Nucleus accumbens (tissue), 56 donors: ENCODE results near the gene TAF1B.

Experiments used
- DNase-seq, 56 donors: peaks; one replicate each; lab custom pipeline; 2025; lab: John Stamatoyannopoulos, UW

Gene TAF1B

GRCh38 chr2:9877726-9878125, 34.5 kb downstream of the TAF1B start:
- no peak for DNase-seq

GRCh38 chr2:9879455-9880194, 36.4 kb downstream of the TAF1B start:
- peak in 1 of 56 donors; percentile 12 for DNase-seq

- DNase-seq = peak in 7 of 56 donors; percentile 15 to 35 (median 22)
Observed at GRCh38 chr2:9883897-9884296, 40.6 kb downstream of the TAF1B start.

- no peak for DNase-seq
Observed at GRCh38 chr2:9884436-9884835, 41.2 kb downstream of the TAF1B start.

GRCh38 chr2:9885036-9885684, 41.9 kb downstream of the TAF1B start:
- DNase-seq = no peak

GRCh38 chr2:9887513-9887912, 44.2 kb downstream of the TAF1B start:
- DNase-seq = no peak

GRCh38 chr2:9889812-9890261, 46.6 kb downstream of the TAF1B start:
- no peak for DNase-seq

- DNase-seq = no peak
Observed at GRCh38 chr2:9892236-9892635, 49.0 kb downstream of the TAF1B start.

- no peak for DNase-seq
Observed at GRCh38 chr2:9895669-9896590, 52.7 kb downstream of the TAF1B start.

- DNase-seq = peak in 6 of 56 donors; percentile 6 to 62 (median 19)
Observed at GRCh38 chr2:9897331-9897737, 54.1 kb downstream of the TAF1B start.

- DNase-seq = no peak
Observed at GRCh38 chr2:9897846-9898245, 54.6 kb downstream of the TAF1B start.

GRCh38 chr2:9905413-9905812, 62.1 kb downstream of the TAF1B start:
- DNase-seq = no peak

GRCh38 chr2:9907402-9907801, 64.1 kb downstream of the TAF1B start:
- DNase-seq = no peak

GRCh38 chr2:9908639-9909038, 65.4 kb downstream of the TAF1B start:
- DNase-seq = no peak

GRCh38 chr2:9909106-9909505, 65.8 kb downstream of the TAF1B start:
- no peak for DNase-seq

- DNase-seq = no peak
Observed at GRCh38 chr2:9910699-9911098, 67.4 kb downstream of the TAF1B start.

GRCh38 chr2:9912468-9912867, 69.2 kb downstream of the TAF1B start:
- DNase-seq = no peak

- no peak for DNase-seq
Observed at GRCh38 chr2:9914384-9915065, 71.3 kb downstream of the TAF1B start.

GRCh38 chr2:9918275-9918674, 75.0 kb downstream of the TAF1B start:
- no peak for DNase-seq

- no peak for DNase-seq
Observed at GRCh38 chr2:9919512-9919911, 76.2 kb downstream of the TAF1B start.
